ENCODE measurements around the gene PPP1R14D. TPM values are rescaled to one million over a fixed set of nuclear protein-coding genes. Genes with fewer than 3 reads are reported as not detected.

The PPP1R14D gene
- total RNA-seq, 1 experiment from 2014 or later, result not detected

DNA sequence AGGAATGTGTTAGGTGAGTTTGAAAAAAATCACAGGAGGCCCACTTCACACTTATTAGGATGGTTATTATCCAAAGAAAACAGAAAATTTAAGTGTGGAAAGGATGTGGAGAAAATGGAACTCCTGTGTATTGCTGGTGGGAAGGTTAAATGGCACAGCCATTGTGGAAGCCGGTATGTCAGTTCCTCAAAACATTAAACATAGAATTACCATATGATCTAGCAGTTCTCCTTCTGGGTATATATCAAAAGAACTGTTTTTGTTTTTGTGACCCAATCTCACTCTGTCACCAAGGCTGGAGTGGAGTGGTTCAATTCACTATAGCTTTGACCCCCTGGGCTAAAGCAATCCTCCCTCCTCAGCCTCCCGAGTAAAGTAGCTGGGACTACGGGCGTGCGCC is 32.0 kb downstream of the PPP1R14D start:
- in situ Hi-C loops (cut with HindIII; ENCODE audit: low pct_unique_long_range_greater_than_20kb, low sequenced_read_pairs), result no loop called here
- DNase-seq (ENCODE audit: low read depth), result no peak

DNA sequence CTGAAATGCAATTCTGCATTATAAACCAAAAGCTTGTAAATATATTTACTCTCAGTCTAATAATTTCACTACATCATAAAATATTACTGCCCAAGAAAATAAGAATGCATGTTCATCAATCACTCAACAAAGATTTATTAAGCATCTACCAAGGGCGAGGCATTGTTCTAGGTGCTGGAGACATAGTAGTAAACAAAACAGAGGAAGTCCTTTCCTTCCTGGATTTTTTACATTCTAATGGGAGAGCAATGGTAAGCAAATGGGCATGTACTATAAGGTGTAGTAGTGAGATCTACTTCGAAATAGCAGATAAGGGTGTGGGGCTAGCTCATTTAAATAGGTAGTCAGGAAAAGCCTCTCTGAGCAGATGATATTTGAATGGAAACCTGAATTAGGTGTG is 32.5 kb downstream of the PPP1R14D start:
- in situ Hi-C loops (cut with HindIII; ENCODE audit: low pct_unique_long_range_greater_than_20kb, low sequenced_read_pairs), result no loop called here
- DNase-seq (ENCODE audit: low read depth), result no peak

DNA sequence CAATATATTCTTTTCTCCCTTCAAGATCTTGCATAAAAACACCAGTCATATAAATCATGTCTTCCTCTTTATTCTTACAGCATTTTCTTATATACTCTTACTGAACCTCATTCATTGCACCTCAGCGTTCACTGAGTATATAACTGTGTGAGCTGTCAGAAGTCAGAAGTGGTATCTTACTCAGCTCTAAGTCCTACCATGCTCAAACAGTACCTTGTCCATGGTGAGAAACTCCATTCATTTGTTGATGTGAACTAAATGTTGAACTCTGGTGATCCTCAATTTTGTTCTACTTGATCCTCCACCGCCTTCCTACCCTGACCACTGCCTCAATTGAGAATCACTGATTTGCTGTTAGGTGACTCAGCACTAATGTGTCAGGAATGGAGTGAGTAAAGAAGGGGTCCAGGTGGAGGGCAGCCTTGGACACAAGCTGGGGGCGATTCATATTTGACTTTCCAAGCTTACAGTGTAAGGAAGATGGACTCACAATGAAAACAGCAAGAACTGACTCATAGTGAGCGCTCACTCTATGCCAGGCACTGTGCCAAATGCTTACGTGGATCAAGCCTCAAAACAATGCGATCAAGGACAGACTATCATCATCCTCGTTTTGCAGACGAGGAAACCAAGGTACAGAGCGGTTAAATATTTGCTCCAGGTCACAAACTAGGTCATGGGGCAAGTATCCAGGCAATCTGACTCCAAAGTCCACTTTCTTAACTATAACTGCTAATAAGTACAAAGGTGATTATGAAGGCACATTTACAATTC is 35.1 kb downstream of the PPP1R14D start:
- DNase-seq (ENCODE audit: low read depth), result peak; percentile 88
- in situ Hi-C loops (cut with HindIII; ENCODE audit: low pct_unique_long_range_greater_than_20kb, low sequenced_read_pairs), result no loop called here

DNA sequence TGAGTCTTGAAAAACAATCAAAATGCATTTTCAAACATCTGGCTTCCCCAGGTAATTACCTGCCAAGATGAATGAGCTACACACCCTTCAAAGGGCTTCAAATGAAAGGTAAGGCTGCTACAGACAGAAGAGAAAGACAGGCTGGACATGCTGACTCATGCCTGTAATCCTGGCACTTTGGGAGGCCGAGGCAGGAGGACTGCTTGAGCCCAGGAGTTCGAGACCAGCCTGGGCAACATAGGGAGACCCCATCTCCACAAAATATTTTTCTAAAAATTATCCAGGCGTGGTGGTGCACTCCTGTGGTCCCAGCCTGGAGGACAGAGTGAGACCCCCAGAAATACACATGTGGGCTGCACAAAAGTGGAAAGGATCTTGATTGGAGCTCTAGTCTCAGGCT is 36.1 kb downstream of the PPP1R14D start:
- DNase-seq (ENCODE audit: low read depth), result no peak
- in situ Hi-C loops (cut with HindIII; ENCODE audit: low pct_unique_long_range_greater_than_20kb, low sequenced_read_pairs), result no loop called here

DNA sequence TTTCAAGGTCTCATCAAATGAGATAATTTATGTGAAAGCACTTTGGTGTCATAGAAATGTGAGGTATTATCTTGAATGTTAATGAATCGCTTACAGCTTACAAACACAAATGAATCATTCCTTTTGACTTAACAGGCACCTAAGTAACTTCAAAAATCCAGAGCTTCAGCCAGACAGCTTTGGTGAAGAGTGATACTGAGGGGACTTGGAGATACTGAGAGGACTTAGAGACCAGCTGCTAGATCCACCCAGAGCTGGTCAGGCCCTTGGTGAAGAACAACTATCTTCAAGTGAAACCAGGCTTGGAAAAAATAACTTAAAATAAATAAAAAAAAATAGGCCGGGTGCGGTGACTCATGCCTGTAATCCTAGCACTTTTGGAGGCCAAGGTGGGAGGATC is 37.8 kb downstream of the PPP1R14D start:
- DNase-seq (ENCODE audit: low read depth), result peak; percentile 16
- in situ Hi-C loops (cut with HindIII; ENCODE audit: low pct_unique_long_range_greater_than_20kb, low sequenced_read_pairs), result no loop called here

DNA sequence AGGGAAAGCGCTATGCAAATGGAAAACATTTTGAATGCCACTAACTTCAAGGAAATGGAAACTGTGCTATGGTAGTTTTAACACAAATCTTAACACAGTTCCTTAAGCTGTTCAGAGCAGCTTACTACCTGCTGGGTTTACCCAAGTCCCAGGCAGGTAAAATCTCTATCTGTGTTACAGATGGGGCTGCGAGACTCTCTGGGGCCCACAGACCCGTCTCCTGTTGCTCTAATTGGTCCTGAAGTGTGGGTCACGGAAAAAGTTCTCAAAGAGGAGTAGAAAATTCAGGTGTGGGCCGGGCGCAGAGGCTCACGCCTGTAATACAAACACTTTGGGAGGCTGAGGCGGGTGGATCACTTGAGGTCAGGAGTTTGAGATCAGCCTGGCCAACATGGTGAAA is 38.5 kb downstream of the PPP1R14D start:
- no peak for DNase-seq (ENCODE audit: low read depth)
- in situ Hi-C loops (cut with HindIII; ENCODE audit: low pct_unique_long_range_greater_than_20kb, low sequenced_read_pairs), result no loop called here

DNA sequence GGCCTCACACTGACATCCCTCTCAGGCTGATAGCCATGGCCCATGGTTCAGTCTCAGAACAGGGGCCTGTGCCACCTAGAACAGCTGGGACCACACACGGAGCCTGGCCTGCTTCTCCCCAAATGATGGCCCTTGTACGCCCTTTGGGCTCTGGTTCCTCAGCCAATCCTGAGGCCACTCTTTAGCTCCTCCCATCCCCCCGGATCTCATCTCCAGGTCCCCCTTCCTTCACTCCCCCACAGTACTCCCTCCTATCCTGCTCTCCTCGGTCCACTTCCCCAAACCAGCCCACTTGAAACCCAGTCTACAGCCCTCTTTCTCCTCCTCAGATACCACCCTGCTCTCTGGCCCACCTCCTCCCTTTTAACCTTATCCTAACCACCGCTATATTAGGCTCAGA is 39.4 kb downstream of the PPP1R14D start:
- DNase-seq (ENCODE audit: low read depth), result no peak
- in situ Hi-C loops (cut with HindIII; ENCODE audit: low pct_unique_long_range_greater_than_20kb, low sequenced_read_pairs), result no loop called here

DNA sequence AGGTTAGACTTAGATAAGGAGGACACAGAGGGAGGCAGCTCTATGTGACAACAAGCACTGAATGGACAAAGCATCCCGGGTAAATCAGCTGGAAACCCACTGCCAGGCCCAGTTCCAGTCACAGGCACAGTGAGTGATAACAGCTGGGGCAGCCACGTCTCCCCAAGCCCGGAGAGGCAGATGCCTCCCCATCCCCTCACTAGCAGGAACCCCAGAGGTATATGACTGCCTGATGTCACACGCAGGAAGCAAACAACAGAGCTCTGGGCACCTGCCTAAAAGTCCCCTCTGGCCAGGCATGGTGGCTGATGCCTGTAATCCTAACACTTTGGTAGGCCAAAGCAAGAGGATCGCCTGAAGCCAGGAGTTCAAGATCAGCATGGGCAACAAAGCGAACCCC is 40.5 kb downstream of the PPP1R14D start:
- in situ Hi-C loops (cut with HindIII; ENCODE audit: low pct_unique_long_range_greater_than_20kb, low sequenced_read_pairs), result no loop called here
- DNase-seq (ENCODE audit: low read depth), result no peak

DNA sequence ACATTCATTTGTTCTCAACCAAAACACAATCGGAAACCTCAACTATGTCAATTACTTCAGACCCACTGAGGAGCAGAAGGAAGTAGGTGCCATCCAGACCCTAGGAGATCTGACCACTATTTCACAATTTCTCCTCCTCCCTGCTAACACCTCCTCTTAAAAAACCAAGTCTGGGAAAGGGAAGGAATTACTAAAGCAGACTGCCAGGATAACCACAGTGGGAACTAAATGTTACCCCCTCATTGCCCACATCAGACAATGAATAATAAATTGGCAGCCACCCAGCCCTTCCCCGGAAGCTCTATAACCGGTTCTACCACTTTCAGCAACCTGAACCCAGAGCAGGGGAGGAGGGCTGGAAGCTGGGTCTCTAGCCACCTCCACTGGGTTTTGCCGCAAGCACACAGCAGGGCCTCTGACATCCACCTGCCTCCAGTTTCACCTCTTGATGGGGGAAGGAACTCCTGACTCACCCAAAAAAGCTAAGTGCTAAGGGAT is 41.1 kb downstream of the PPP1R14D start:
- in situ Hi-C loops (cut with HindIII; ENCODE audit: low pct_unique_long_range_greater_than_20kb, low sequenced_read_pairs), result no loop called here
- peak; percentile 10 for DNase-seq (ENCODE audit: low read depth)

DNA sequence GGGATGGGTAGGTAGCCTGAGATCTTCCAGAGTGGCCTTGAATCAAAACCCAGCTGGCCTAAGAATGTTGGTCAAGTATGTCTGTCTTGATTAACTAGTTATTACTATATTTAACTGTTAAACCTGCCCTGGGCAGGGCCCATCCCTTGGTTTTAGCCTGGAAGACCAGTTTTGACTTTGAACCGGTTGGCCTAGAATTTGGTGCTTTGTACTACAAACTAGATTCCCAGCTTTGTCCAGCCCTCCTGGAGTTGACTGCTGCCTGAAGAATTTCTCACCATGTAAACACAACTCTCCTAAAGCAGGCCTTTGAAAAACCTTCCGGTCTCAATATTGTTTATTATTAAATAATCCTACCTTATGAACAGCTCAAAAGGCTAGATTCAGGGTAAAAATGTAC is 42.7 kb downstream of the PPP1R14D start:
- in situ Hi-C loops (cut with HindIII; ENCODE audit: low pct_unique_long_range_greater_than_20kb, low sequenced_read_pairs), result no loop called here
- no peak for DNase-seq (ENCODE audit: low read depth)

DNA sequence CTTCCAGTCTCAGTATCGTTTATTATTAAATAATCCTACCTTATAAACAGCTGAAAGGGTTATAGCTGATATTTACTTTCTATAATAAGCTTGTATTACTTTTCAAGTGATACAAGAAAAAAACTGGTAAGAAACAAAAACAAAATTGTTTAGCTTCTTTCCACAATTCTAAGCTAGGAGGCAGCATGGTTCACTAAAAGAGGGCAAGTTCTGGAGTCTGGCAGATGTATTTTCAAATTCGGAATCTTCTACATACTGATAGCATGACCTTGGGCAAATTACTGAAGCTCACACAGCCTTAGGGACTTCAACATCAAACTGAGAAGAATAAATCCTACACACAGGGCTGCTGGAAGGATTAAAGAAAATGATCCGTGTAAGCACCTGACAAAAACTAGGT is 43.3 kb downstream of the PPP1R14D start:
- DNase-seq (ENCODE audit: low read depth), result no peak
- in situ Hi-C loops (cut with HindIII; ENCODE audit: low pct_unique_long_range_greater_than_20kb, low sequenced_read_pairs), result no loop called here

DNA sequence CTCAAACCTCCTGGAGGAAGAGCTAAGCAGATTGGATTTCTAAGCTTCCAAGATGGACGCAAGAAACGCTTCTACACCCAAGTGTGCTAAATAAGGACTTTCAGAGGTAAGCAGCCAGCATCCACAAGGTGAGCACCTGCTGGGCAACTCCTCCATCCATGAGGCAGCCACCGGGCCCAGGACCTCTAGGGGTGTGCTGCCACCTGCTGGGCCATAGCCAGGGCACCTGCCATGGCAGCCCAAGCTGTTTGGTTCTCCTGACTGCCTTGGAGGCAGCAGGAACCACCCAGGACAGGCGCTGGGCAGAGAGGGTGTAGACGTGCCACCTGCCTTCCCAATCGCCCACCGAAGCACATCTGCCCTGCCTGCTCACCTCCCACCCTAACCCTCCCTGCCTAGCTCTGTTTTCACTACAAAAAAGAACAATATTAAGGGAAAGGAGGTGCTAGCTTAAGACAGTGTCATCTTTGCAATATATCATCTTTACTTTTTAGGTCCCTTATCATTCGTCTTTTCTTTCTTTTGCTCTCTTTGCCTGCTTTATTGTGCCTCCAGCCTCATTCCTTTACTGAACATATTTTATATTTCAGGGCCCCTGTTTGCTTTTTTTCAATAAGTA is 45.8 kb downstream of the PPP1R14D start:
- DNase-seq (ENCODE audit: low read depth), result peak; percentile 60

DNA sequence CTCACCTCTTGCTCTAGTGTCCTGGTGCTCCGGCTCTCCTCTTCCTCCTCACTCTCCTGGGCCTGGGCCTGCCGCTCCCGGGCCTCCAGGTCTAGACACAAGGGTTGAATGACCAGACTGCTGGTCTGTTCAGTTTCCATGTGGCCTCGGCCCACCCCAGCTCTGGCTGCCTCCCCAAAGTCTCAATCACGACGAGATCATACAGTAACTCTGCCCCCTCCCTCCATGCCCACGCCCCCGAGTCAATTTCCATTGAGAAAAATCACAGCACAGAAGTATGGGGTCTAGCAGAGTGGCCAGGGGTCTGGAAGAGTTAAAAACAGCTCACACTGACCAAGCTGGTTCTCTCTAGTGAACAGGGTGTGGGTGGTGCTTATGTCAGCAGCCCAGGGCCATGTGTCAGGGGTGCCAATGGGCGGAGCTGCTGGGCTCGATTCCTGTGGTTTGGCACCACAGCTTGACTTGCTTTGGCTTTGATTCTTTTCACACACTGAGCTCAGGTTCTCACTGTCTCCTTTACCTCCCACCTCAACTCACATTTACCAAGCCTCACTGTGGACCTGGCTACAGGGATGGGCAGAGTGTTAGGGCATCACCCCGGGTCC is 51.9 kb downstream of the PPP1R14D start:
- DNase-seq (ENCODE audit: low read depth), result peak; percentile 66
- in situ Hi-C loops (cut with HindIII; ENCODE audit: low pct_unique_long_range_greater_than_20kb, low sequenced_read_pairs), result no loop called here

More for the DNA sequence above, 45.8 kb downstream of the PPP1R14D start:
- in situ Hi-C loops (cut with HindIII; ENCODE audit: low pct_unique_long_range_greater_than_20kb, low sequenced_read_pairs), result no loop called here

DNA sequence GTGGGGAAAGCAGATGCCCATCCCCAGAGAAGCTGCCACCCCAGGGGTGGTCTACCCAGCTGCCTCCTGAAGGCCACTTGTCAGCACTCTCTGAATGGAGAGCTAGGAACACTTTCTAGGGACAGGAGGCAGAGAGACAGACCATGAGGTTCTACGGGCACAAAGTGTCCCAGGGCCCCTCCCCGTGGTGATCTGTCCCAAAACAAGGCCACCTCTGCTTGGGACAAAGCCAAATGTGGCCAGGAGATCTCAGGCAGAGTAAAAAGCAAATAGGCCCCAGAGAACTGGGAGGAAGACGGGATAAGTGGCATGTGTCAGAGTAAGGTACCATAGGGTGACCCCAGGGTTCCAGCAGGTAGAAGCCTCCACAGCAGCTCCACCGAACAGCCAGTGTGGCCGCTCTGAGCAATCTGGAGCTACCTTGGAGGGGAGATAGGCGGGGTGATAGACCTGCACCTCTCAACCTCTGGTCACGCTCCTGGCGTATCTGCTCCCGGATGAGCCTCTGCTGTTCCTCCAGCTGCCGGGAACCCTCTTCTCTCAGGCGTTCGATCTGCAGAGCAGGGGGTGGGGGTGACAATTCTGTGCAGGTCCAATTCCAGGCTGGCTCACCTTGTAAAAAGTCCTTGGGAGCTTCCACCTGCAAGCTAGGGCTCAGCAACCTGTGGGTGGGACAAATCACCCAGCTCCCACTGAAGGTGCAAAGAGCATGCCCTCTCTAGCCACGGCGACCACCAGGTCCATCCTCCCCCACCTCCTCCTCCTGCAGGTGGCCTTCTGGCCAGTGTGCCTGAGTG is 52.6 kb downstream of the PPP1R14D start:
- in situ Hi-C loops (cut with HindIII; ENCODE audit: low pct_unique_long_range_greater_than_20kb, low sequenced_read_pairs), result no loop called here

DNA sequence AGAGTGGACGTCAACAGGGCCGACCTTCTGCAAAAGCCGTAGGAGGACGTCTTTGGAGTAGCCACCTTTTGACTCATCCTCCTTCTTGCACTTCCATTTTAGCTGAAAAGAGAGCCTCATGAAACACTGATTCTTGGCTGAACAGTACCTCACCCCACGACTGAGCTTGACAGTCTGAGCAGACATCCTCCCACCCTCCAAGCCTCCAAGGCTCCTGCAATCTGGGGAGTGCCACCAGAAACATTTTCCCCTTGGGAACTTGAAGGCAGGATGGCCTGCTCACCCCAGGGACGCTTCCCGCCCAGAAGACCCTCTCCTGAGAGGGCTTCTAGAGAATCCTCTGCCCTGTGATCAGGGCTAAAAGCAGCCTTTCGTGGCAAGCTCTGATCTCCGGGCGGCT is 53.5 kb downstream of the PPP1R14D start:
- in situ Hi-C loops (cut with HindIII; ENCODE audit: low pct_unique_long_range_greater_than_20kb, low sequenced_read_pairs), result no loop called here
- no peak for DNase-seq (ENCODE audit: low read depth)

More for the DNA sequence above, 52.6 kb downstream of the PPP1R14D start:
- no peak for DNase-seq (ENCODE audit: low read depth)

DNA sequence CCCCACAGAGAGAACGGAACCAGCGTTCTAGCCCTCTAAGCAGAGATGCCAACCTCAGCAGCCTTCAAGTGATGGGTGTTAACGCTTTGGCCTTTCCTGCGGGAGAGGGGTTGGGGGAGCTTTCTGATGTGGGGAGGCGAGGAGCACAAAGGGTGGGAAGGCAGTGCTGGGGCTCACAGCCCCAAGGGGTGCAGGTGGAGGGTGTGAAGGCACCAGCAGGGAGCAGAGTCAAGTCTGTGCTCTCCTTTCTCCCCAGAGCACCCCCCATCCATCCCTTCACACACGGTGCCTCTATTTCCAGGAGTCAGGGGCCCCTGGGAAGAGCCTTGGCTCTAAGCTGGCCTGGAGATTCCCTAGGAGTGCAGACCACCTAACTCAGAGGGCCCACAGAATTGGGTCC is 54.6 kb downstream of the PPP1R14D start:
- in situ Hi-C loops (cut with HindIII; ENCODE audit: low pct_unique_long_range_greater_than_20kb, low sequenced_read_pairs), result no loop called here
- no peak for DNase-seq (ENCODE audit: low read depth)

DNA sequence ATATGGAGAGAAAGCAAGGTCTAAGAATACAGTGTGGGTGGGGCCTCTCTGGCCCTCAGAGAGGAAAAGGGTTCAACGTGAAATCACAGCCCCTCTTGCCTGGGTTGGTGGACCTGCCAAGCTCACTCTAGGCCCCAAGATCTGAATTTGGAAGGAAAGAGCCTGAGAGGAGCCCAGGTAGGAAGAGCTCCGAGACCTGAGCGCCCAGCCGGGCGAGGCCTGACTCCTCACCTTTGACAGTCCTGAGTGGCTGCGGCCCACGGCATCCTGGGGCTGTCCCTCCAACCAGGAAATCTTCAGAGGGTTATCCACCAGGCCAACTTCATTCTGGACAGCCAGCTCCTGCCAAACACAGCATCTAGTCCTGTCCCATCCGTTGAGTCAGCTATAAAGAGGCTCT is 55.0 kb downstream of the PPP1R14D start:
- no peak for DNase-seq (ENCODE audit: low read depth)
- in situ Hi-C loops (cut with HindIII; ENCODE audit: low pct_unique_long_range_greater_than_20kb, low sequenced_read_pairs), result no loop called here

DNA sequence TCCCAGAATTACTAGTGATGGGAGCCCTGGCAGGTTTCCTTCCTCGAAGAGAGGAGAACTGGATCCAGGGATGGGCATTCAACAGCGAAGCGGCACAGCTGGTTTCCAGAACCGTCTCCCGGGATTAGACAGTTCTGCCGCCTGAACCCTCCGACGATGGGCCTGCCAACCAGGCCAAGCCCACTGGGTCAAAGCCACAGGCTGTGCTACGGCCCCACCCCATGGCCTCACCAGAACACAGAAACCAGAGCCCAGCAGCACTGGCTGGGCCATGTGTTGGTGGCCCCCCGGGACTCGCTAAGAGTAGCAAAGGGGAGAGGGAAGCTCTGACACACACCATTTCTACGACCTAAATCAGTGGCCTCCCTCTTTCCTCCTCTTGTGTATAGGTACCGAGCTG is 56.5 kb downstream of the PPP1R14D start:
- in situ Hi-C loops (cut with HindIII; ENCODE audit: low pct_unique_long_range_greater_than_20kb, low sequenced_read_pairs), result no loop called here
- no peak for DNase-seq (ENCODE audit: low read depth)

DNA sequence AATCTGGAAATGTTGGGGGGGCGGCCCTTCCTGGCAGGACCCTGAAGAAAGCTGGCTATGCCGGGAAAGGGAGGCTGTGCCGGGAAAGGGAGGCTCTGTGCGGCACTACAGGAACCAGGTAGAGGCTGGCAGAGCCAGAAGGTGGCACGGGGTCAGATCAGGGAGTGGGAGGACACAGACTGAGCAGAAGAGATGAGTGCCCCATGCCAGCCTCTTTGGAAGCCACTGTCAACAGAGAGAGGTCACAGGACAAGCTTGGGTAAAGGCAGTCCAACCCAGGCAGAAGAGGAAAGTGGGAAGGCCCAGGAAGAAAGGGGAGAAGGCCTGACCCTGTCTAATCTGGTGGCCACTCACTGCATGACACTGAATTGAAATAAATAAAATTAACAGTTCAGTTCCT is 57.3 kb downstream of the PPP1R14D start:
- no peak for DNase-seq (ENCODE audit: low read depth)
- in situ Hi-C loops (cut with HindIII; ENCODE audit: low pct_unique_long_range_greater_than_20kb, low sequenced_read_pairs), result no loop called here

All from Caki2 (cell line).